Erythroblast (primary cell): Measurements from ENCODE around the gene MED8.

Experiments used
- GATA1 ChIP-seq: IDR thresholded peaks from 2 replicates; pipeline ENCODE4 v1.6.1; 2011; ENCODE audit warnings: low read depth, mild to moderate bottlenecking, control low read depth, low read length, moderate library complexity
- POLR2A ChIP-seq: IDR thresholded peaks from 2 replicates; pipeline ENCODE4 v1.6.1; 2011; ENCODE audit warnings: mild to moderate bottlenecking, low read length

DNA sequence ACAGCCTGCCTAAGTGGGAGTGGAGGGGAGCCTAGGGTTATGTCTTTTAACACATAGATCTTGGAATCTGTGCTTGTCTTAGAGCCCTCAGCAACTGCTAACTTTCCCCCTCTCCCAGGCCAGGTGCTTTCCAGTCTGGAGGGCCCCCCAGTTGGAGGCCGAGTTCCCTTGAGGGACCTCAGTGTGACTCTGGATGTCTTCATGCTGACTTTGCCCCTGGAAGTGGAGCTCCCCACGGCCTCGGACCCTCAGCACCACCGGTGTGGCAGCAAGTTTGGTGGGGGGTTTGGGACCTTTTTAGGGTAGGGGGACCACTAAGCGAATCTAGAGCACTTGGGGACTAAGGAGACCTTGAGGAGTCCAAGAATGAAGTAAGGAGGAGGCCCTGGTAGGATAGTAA is 41.2 kb upstream of the MED8 start:
- no peak for TF ChIP-seq POLR2A
- no peak for TF ChIP-seq GATA1
